Kidney epithelial cell (primary cell): ENCODE measurements around the gene SPCS2. TPM values are rescaled to one million over a fixed set of nuclear protein-coding genes. Genes with fewer than 3 reads are reported as not detected.

Experiments used
- DNase-seq: peaks from one replicate; pipeline ENCODE4 v3.0.0-alpha.2; 2010; ENCODE audit warnings: low read depth
- H3K27me3 ChIP-seq: 2 replicates; pipeline ENCODE4 v1.6.0; 2011; ENCODE audit warnings: low read length; ENCODE audit not compliant: control insufficient read depth, insufficient read depth
- H3K36me3 ChIP-seq: 2 replicates; pipeline ENCODE4 v1.5.1; 2011; ENCODE audit warnings: low read length; ENCODE audit not compliant: control insufficient read depth, insufficient read depth
- H3K4me3 ChIP-seq: 2 replicates; pipeline ENCODE4 v1.5.1; 2011; ENCODE audit warnings: low read depth, mild to moderate bottlenecking, control low read depth, low read length
- CTCF ChIP-seq: IDR thresholded peaks from 2 replicates; pipeline ENCODE4 v1.5.1; 2011; ENCODE audit warnings: mild to moderate bottlenecking, moderate library complexity, low read length, control low read depth, inconsistent platforms; ENCODE audit not compliant: insufficient read depth, poor library complexity, severe bottlenecking
- total RNA-seq: library from RNA; depleted of rRNA; stranded (reverse); fragments of >200 nt; gene quantifications from 2 replicates; pipeline ENCODE4 v1.2.3, GENCODE V29; 2015

The SPCS2 gene
- total RNA-seq, 1 donor from 2014 or later, result 38.1 TPM

- Histone ChIP-seq H3K36me3 (peaks cover 1% of the 10 kb centered on the region), H3K27me3 (no peaks in the 10 kb centered on the region), H3K4me3 (no peak overlapping the region)
- TF ChIP-seq CTCF, result no peak
- DNase-seq, result no peak
Measured at GRCh38 chr11:74932169-74932568, 16.9 kb upstream of the SPCS2 start.

GRCh38 chr11:74932797-74933196 lies 16.3 kb upstream of the SPCS2 start:
- Histone ChIP-seq H3K36me3 (peaks cover 1% of the 10 kb centered on the region), H3K4me3 (no peak overlapping the region), H3K27me3 (no peaks in the 10 kb centered on the region)
- TF ChIP-seq CTCF, result no peak
- peak; percentile 61 for DNase-seq

GRCh38 chr11:74933765-74934164 lies 15.3 kb upstream of the SPCS2 start:
- no peak for DNase-seq
- TF ChIP-seq CTCF, result no peak
- no peak overlapping the region for H3K4me3 ChIP-seq
- no peaks in the 10 kb centered on the region for H3K27me3 ChIP-seq
- peaks cover 1% of the 10 kb centered on the region for H3K36me3 ChIP-seq

- no peak for DNase-seq
- Histone ChIP-seq H3K4me3 (no peak overlapping the region), H3K27me3 (no peaks in the 10 kb centered on the region), H3K36me3 (peaks cover 1% of the 10 kb centered on the region)
- no peak for TF ChIP-seq CTCF
Measured at GRCh38 chr11:74935285-74935684, 13.8 kb upstream of the SPCS2 start.

- TF ChIP-seq CTCF, result no peak
- H3K36me3 ChIP-seq, result peaks cover 1% of the 10 kb centered on the region
Measured at GRCh38 chr11:74936087-74936486, 13.0 kb upstream of the SPCS2 start.

GRCh38 chr11:74936976-74937375 lies 12.1 kb upstream of the SPCS2 start:
- no peaks in the 10 kb centered on the region for H3K27me3 ChIP-seq
- H3K4me3 ChIP-seq, result no peak overlapping the region
- TF ChIP-seq CTCF, result no peak
- H3K36me3 ChIP-seq, result peaks cover 1% of the 10 kb centered on the region
- DNase-seq, result no peak

More at GRCh38 chr11:74936087-74936486, 13.0 kb upstream of the SPCS2 start:
- Histone ChIP-seq H3K4me3 (no peak overlapping the region), H3K27me3 (no peaks in the 10 kb centered on the region)
- DNase-seq, result no peak
